A673 (cell line): ENCODE results near the gene IDS. TPM values are rescaled to one million over a fixed set of nuclear protein-coding genes. Genes with fewer than 3 reads are reported as not detected.
"Not testable (repeated sequence)": the region's sequence is repeated elsewhere in the genome, so short reads cannot be mapped to it uniquely, and the experiment has no call there.

Experiments
- BruUV-seq: library from RNA; stranded (reverse); fragments of 400-500 nt; replicated peaks from 2 replicates; lab custom pipeline; 2021; lab: Mats Ljungman, UMichigan
- CTCF ChIA-PET: fragments of 300-600 bp; sonication (Branson Sonifier 250); formaldehyde crosslinking; loops from one replicate; lab custom pipeline; 2022; ENCODE audit warnings: antibody characterized with exemption; lab: Charles Lee
- POLR2A ChIA-PET: fragments of 300-600 bp; sonication (Branson Sonifier 250); formaldehyde crosslinking; loops from one replicate; lab custom pipeline; 2022; ENCODE audit warnings: antibody characterized with exemption; ENCODE audit not compliant: low non-redundant PET; lab: Charles Lee
- DNase-seq: peaks from one replicate; pipeline ENCODE4 v3.0.0-alpha.2; 2015; ENCODE audit warnings: low spot score
- H3K27ac ChIP-seq: fragments of 200-600 bp; sonication (generic); 2 replicates; pipeline ENCODE4 v1.5.1; 2016; ENCODE audit warnings: mixed run types, low read depth, mild to moderate bottlenecking, mixed read lengths, antibody characterized with exemption, low read length; ENCODE audit not compliant: poor library complexity, severe bottlenecking
- H3K27me3 ChIP-seq: fragments of 200-600 bp; sonication (generic); replicated peaks from 2 replicates; pipeline ENCODE4 v1.6.1; 2017; ENCODE audit warnings: mixed run types, low read depth, mild to moderate bottlenecking, mixed read lengths, antibody characterized with exemption, low read length; ENCODE audit not compliant: insufficient read depth, poor library complexity
- H3K36me3 ChIP-seq: fragments of 200-600 bp; sonication (generic); 2 replicates; pipeline ENCODE4 v1.6.1; 2016; ENCODE audit warnings: mixed run types, mild to moderate bottlenecking, mixed read lengths, antibody characterized with exemption, low read length; ENCODE audit not compliant: insufficient read depth, poor library complexity, severe bottlenecking
- H3K4me1 ChIP-seq: fragments of 200-600 bp; sonication (generic); 2 replicates; pipeline ENCODE4 v1.6.1; 2017; ENCODE audit warnings: mixed run types, mild to moderate bottlenecking, mixed read lengths, antibody characterized with exemption, low read length; ENCODE audit not compliant: insufficient read depth, poor library complexity, severe bottlenecking
- H3K4me3 ChIP-seq: fragments of 200-600 bp; sonication (generic); 2 replicates; pipeline ENCODE4 v1.5.1; 2016; ENCODE audit warnings: low read depth, mixed run types, mild to moderate bottlenecking, mixed read lengths, low read length; ENCODE audit not compliant: poor library complexity, severe bottlenecking
- H3K9me3 ChIP-seq: fragments of 200-600 bp; sonication (generic); 2 replicates; pipeline ENCODE4 v1.6.1; 2016; ENCODE audit warnings: mixed run types, low read depth, mild to moderate bottlenecking, mixed read lengths, antibody characterized with exemption, low read length; ENCODE audit not compliant: poor library complexity, severe bottlenecking
- EZH2 ChIP-seq: fragments of 200-600 bp; sonication (generic); IDR thresholded peaks from 2 replicates; pipeline ENCODE4 v1.6.1; 2017; ENCODE audit warnings: borderline replicate concordance, low read depth, mild to moderate bottlenecking, mixed read lengths, antibody characterized with exemption, low read length; ENCODE audit not compliant: poor library complexity, severe bottlenecking
- intact Hi-C: fragments of 100-400 bp; cut with micrococcal nuclease; formaldehyde crosslinking; loops from one replicate; pipeline ENCODE4 v1.10.0; 2022; ENCODE audit not compliant: unreplicated experiment
- total RNA-seq: library from RNA; stranded (reverse); gene quantifications from 2 replicates; pipeline ENCODE4 v1.2.3, GENCODE V29; 2021
- TF ChIP-seq, protein P1 (sequence below): fragments of 300-800, 200-600 bp; sonication (generic); conservative IDR thresholded peaks from 2 replicates; pipeline ENCODE4 v1.5.1; 2017; ENCODE audit warnings: low read depth, mild to moderate bottlenecking, antibody characterized with exemption, low read length, moderate library complexity, mixed read lengths

The IDS gene
- total RNA-seq, 1 experiment from 2014 or later, result 50.7 TPM

DNA sequence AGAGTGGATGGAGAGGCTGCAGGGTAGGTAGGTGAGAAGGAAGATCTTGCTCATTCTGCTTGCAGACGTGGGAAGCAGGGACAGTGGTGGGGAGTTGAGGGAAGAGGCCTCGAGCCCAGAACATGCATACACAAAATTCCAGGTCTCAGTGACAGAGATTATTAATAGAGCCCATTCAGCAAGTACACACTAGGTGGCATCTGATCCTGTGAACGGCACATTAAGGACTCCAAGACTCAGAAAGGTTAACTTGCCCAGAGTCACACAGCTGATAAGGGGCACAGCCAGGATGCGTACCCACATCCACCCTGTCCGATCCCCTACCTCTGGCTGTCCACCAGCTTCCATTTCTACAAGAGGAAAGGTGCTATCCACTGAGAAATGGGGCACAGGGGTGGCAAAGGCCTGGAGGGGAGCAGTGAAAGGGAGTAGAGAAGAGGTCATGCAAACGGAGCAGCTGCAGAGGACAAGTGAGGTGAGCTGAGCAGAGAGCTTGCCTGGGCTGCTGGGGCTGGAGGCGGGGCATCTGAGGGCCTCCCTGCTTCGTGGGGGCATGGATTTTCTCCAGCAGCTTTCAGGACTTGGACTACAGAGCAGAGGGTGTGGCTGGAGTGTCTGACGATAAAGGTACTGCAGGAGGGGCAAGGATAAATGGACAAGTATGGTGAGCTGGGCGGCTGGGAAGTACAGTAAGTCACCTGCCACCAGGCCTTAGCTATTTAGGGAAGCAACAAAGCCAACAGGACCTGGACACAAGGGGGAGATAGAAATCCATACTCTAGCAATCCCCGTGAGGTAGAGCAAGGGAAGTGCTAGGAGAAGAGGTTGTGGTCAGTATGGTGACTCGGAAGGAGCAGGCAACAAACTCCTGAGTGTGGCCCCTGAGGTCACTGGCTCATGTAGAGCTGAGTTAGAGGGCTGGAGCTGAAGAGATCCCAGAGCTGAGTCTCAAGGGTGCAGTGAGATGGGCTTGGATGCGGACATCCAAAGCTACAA, 11.2 kb downstream of the IDS start:
- TF ChIP-seq EZH2, result no peak
- TF ChIP-seq, protein P1, sequence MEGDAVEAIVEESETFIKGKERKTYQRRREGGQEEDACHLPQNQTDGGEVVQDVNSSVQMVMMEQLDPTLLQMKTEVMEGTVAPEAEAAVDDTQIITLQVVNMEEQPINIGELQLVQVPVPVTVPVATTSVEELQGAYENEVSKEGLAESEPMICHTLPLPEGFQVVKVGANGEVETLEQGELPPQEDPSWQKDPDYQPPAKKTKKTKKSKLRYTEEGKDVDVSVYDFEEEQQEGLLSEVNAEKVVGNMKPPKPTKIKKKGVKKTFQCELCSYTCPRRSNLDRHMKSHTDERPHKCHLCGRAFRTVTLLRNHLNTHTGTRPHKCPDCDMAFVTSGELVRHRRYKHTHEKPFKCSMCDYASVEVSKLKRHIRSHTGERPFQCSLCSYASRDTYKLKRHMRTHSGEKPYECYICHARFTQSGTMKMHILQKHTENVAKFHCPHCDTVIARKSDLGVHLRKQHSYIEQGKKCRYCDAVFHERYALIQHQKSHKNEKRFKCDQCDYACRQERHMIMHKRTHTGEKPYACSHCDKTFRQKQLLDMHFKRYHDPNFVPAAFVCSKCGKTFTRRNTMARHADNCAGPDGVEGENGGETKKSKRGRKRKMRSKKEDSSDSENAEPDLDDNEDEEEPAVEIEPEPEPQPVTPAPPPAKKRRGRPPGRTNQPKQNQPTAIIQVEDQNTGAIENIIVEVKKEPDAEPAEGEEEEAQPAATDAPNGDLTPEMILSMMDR, result no peak
- Histone ChIP-seq H3K9me3 (no peaks in the 10 kb centered on the region), H3K4me3 (no peak overlapping the region), H3K27me3 (no peaks in the 10 kb centered on the region), H3K4me1 (no peaks in the 10 kb centered on the region), H3K27ac (no peak overlapping the region), H3K36me3 (peaks cover 8% of the 10 kb centered on the region)
- no TSS peak for BruUV-seq
- intact Hi-C loops, result no loop called here
- POLR2A ChIA-PET, result no interaction called here
- no peak for DNase-seq
- CTCF ChIA-PET, result no interaction called here

DNA sequence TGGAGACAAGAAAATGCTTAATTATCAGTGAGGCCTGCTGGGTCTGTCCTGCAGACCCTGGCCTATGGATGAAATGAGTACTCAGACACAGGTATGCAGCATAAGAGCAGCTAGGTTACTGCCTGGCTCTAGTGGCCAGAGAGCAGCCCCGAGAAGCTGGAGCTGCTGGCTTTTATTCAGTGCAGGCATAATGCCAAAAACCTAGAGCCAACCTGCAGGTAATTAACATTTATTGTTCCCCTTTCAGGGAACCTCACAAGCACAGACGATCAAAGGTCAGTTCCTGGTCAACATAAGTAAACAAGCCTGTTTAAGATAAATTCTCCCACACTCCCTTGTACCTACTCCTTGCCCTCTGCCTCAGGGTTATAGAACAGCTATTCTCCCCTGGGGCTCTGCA, 13.3 kb downstream of the IDS start:
- intact Hi-C loops, result no loop called here
- H3K9me3 ChIP-seq, result no peaks in the 10 kb centered on the region
- H3K36me3 ChIP-seq, result peaks cover 13% of the 10 kb centered on the region
- CTCF ChIA-PET, result no interaction called here
- POLR2A ChIA-PET, result no interaction called here
- no peaks in the 10 kb centered on the region for H3K27me3 ChIP-seq
- H3K4me1 ChIP-seq, result no peaks in the 10 kb centered on the region
- TF ChIP-seq EZH2, result no peak
- TF ChIP-seq, protein P1, result no peak
- no peak overlapping the region for H3K27ac ChIP-seq
- BruUV-seq, result no TSS peak
- DNase-seq, result no peak
- no peak overlapping the region for H3K4me3 ChIP-seq

DNA sequence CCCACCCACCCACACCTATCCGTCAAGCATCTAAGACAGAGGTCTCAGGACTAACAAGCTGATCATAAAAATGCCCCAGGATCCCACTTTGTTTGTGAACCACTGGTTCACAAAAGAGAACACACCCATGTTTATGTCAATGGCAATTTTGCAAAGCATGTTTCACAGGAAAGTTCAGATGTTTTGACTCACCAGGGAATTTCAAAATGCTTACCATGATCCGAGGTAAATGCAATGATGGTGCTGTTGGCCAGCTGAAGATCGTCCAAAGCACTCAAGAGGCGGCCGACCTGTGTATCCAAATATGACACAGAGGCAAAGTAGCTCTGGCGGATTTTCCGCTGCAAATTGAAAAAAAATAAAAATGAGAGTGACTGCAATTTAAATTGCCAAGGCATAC, 15.0 kb downstream of the IDS start:
- ChIA-PET CTCF (no interaction called here), POLR2A (no interaction called here)
- H3K4me3 ChIP-seq, result no peak overlapping the region
- no TSS peak for BruUV-seq
- DNase-seq, result no peak
- no peaks in the 10 kb centered on the region for H3K9me3 ChIP-seq
- no peaks in the 10 kb centered on the region for H3K27me3 ChIP-seq
- no peak overlapping the region for H3K27ac ChIP-seq
- H3K36me3 ChIP-seq, result peaks cover 12% of the 10 kb centered on the region
- TF ChIP-seq, protein P1, result no peak
- no peak for TF ChIP-seq EZH2
- intact Hi-C loops, result no loop called here
- no peaks in the 10 kb centered on the region for H3K4me1 ChIP-seq

DNA sequence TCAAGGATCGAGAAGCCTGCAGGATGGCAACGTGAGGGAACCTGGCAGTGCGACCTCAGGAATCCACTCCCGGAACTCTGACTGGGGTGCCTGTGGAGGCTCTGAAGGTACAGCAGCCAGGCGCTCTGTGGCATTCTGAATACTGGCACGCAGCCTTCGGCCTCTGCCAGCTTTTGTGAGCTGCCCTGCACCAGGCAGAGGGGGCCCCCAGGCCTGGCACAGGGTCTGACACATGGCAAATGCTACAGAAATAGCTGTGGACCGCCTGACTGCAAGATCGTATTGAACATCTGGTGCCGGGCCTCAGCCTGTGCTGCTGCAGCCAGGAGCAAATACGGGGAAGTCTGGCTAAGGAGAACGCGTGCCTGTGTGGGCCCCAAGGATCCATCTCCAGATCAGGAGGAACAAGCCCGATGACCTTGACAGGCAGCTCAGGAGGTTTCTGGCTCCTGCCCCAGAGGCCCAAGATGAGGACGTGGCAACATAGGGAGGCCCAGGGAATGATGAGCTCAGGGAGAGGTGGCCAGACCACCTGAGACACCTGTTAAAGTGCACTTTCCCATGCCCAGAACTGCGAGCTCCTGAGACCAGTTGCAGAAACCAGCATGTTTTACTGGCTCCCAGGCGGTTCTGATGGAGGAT, 16.6 kb downstream of the IDS start:
- POLR2A ChIA-PET, H3K36me3 ChIP-seq, DNase-seq, H3K27ac ChIP-seq, intact Hi-C loops, H3K9me3 ChIP-seq, CTCF ChIA-PET, H3K27me3 ChIP-seq, H3K4me3 ChIP-seq, BruUV-seq, H3K4me1 ChIP-seq: not testable (repeated sequence)

DNA sequence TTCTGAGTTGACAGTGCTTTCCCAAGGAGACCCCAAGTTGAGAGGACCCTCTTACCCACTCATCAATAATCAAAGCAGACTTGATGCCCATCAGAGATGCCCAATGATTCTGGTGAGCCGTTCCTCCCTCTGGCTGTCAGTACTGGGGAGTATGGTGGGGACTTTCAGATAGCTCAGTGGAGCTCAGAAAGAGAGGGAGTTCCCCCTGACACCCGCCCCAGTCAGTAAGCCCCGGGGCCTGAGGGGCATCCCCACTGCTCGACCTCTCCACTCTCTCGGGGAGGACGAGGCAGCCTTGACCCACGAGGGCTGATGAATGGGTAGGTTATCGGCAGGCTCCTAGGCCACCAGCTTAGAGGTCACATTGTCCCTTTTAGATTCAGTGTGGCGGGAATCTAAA, 17.1 kb downstream of the IDS start:
- H3K9me3 ChIP-seq, intact Hi-C loops, DNase-seq, BruUV-seq, POLR2A ChIA-PET, H3K36me3 ChIP-seq, H3K4me3 ChIP-seq, H3K4me1 ChIP-seq, CTCF ChIA-PET, H3K27ac ChIP-seq, H3K27me3 ChIP-seq: not testable (repeated sequence)
